Neural crest cell (in vitro differentiated cells): Measurements from ENCODE around the gene DNASE1L3. TPM values are rescaled to one million over a fixed set of nuclear protein-coding genes. Genes with fewer than 3 reads are reported as not detected.

Experiments used
- DNase-seq: peaks from one replicate; pipeline ENCODE4 v3.0.0; 2021; ENCODE audit warnings: low read depth, mixed read lengths, low spot score
- H3K27ac Mint-ChIP-seq: one replicate; pipeline ENCODE4 v1.8.0; 2021; ENCODE audit warnings: mild to moderate bottlenecking, mixed read lengths; ENCODE audit not compliant: unreplicated experiment
- H3K27me3 Mint-ChIP-seq: 2 replicates; pipeline ENCODE4 v1.8.0; 2021; ENCODE audit warnings: low read depth, mild to moderate bottlenecking, mixed read lengths
- H3K36me3 Mint-ChIP-seq: 2 replicates; pipeline ENCODE4 v1.8.0; 2021; ENCODE audit warnings: low read depth, mild to moderate bottlenecking, mixed read lengths
- H3K4me1 Mint-ChIP-seq: 2 replicates; pipeline ENCODE4 v1.8.0; 2021; ENCODE audit warnings: mixed read lengths
- H3K4me3 Mint-ChIP-seq: one replicate; pipeline ENCODE4 v1.8.0; 2021; ENCODE audit warnings: mild to moderate bottlenecking, mixed read lengths
- H3K9me3 Mint-ChIP-seq: 2 replicates; pipeline ENCODE4 v1.8.0; 2021; ENCODE audit warnings: mixed read lengths
- total RNA-seq: library from RNA; stranded (reverse); gene quantifications from 2 replicates; pipeline ENCODE4 v1.2.1, GENCODE V29; 2021
- TF ChIP-seq, protein P1 (sequence below): fragments of 200-600 bp; sonication (generic); conservative IDR thresholded peaks from 2 replicates; pipeline ENCODE4 v1.5.0; 2021; ENCODE audit warnings: antibody characterized with exemption, mild to moderate bottlenecking

DNASE1L3 gene
- total RNA-seq, 1 donor from 2014 or later = not detected

DNA sequence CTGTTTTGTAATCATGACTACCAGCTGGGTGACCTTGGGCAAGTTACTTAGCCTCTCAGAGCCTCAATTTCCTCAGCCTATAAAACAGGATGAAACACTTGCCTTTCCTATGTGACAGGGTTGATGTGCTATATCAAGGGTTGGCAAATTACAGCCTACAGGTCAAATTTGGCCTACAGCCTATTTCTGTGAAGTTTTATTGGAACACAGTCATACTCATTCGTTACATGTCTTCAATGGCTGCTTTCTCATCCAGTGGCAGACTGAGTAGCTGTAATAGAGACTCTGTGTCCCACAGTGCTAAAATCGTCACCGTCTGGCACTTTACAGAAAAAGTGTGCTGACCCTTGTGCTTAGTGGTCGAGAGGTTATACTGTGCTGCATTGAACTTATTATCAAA is 43.4 kb upstream of the DNASE1L3 start:
- Mint-ChIP-seq H3K27me3 (no peaks in the 10 kb centered on the region), H3K4me1 (peaks cover 21% of the 10 kb centered on the region), H3K9me3 (no peaks in the 10 kb centered on the region), H3K4me3 (no peak overlapping the region), H3K36me3 (peaks cover 5% of the 10 kb centered on the region), H3K27ac (peak overlapping the region; percentile 59)
- TF ChIP-seq, protein P1, sequence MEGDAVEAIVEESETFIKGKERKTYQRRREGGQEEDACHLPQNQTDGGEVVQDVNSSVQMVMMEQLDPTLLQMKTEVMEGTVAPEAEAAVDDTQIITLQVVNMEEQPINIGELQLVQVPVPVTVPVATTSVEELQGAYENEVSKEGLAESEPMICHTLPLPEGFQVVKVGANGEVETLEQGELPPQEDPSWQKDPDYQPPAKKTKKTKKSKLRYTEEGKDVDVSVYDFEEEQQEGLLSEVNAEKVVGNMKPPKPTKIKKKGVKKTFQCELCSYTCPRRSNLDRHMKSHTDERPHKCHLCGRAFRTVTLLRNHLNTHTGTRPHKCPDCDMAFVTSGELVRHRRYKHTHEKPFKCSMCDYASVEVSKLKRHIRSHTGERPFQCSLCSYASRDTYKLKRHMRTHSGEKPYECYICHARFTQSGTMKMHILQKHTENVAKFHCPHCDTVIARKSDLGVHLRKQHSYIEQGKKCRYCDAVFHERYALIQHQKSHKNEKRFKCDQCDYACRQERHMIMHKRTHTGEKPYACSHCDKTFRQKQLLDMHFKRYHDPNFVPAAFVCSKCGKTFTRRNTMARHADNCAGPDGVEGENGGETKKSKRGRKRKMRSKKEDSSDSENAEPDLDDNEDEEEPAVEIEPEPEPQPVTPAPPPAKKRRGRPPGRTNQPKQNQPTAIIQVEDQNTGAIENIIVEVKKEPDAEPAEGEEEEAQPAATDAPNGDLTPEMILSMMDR = no peak
- DNase-seq = no peak

DNA sequence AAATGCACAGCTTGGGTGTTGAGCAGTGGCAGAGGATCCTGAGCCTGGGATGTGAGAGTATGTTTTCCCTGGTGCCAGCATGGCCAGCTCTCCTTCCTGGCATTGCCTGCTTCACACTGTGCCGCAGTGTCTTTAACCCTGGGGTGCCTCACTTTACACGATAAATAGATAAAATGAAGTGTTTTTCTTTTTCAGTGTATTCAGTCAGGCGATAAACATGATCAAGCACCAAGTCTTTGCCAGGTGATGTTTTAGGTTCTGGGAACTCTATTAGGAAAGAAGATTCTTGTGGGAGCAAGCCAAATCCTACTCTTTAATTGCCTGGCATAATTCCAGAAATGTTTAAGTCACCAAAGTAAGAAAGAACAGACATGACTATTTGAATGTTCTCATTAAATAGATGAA is 40.9 kb upstream of the DNASE1L3 start:
- H3K27ac Mint-ChIP-seq = no peak overlapping the region
- H3K9me3 Mint-ChIP-seq = no peaks in the 10 kb centered on the region
- H3K4me3 Mint-ChIP-seq = no peak overlapping the region
- H3K27me3 Mint-ChIP-seq = no peaks in the 10 kb centered on the region
- TF ChIP-seq, protein P1 = no peak
- H3K4me1 Mint-ChIP-seq = peaks cover 13% of the 10 kb centered on the region
- no peaks in the 10 kb centered on the region for H3K36me3 Mint-ChIP-seq
- no peak for DNase-seq

DNA sequence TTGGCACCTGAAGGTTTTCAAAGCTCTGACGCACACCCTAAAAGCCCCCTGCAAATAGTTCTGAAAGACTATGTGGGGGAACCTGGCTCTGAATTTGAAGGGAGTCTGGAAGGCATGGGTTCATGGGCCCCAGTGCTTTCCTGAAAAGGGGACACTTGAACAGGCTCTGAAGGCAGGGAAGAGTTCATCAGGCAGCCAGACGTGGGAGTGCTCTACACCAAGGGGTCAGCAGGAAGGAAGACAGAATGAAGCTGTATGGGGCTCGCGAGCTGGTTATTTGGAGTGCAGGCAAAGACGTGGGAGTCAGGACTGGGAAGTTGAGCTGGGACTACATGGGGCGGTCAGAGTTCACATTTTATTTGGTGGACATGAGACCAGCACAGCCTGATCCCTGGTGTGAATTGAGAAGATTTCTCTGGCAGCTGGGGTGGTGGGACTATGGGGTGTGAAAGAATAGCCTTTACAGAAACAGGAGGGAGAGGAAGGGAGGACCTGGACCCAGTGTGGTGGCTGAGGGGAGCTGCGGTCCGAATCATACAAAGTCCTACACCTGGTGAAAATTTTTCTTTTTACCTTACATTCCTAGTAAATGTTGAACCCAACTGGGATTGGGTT is 39.4 kb upstream of the DNASE1L3 start:
- Mint-ChIP-seq H3K4me1 (peaks cover 13% of the 10 kb centered on the region), H3K27ac (no peak overlapping the region), H3K9me3 (no peaks in the 10 kb centered on the region), H3K4me3 (no peak overlapping the region), H3K36me3 (no peaks in the 10 kb centered on the region), H3K27me3 (no peaks in the 10 kb centered on the region)
- TF ChIP-seq, protein P1 = no peak
- DNase-seq = no peak

DNA sequence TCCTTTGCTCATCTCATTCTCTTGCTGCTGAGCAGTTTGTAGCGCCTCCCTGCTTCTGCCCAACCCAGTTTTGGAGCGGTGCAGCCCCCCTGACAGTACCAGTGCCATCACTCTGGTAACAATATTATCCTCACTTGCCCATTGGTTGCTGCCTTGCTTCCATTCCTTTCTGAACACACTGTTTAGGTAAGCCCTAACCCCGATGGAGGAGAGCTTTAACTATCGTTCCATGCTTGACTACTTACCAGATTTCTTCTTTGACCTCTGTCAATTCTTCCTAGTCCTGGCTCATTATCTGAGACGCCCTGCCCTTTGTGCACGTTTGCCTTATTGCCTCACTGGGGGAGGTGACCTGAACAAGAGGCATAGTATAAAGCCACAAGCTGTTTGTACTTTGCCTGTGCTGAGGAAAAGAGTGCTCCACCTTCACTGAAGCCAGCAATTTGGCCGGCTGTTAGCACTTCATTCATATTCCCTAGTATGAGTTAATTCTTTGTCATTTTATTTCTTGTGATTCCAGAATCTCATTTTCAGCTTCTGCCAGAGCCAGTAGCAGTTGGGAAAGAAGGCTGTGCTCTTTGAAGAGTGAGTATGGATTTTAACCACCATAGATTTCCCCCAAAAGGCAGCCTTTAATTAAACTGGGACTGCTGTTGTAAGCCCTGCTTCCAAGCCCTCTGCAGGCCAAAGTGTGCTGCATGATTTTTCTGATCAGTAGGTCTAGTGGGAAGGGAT is 38.8 kb upstream of the DNASE1L3 start:
- TF ChIP-seq, protein P1 = peak; percentile 46
- Mint-ChIP-seq H3K4me1 (peaks cover 13% of the 10 kb centered on the region), H3K9me3 (no peaks in the 10 kb centered on the region)

DNA sequence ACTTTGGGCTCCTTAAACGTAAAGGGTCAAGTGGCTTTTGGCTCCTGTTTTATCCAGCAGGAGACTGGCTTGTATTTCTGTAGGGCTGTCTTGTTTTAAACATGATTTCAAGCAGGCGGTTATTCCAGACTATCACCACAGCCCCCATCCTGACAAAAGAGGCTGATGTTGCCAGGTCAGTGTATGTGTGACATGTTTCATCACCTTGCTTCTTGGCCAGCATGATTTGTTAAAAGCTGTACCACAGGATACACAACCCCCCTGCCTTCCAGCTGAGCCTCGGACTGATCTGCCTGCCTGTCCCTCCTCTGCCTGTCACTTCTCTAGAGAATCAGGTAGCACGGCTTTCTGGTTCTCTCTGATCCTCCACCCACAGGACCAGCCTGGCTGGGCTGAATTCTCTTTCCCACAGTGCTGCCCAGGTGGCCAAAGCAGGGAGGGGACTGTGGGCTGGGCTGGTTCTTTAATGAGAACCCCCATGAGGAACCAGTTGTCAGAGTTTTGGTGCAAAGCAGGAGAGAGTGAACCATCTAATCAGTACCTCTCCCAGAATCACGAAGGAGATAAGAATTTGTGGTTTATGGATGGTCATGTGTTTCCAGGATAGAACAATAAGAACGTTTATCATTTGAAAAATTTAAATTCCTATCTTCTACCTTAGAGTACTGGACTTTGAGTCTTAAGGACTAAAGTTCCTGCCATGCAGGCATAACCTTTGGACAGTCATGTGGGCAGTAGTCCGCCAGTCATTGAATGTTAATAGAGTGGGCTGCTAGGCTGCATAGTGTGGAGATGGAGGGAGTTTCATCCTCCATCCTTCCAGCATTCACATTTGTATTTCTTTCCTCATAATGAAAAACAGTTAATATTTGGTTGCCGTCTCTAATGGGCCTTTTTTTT is 35.6 kb upstream of the DNASE1L3 start:
- Mint-ChIP-seq H3K4me3 (no peak overlapping the region), H3K27me3 (peaks cover 4% of the 10 kb centered on the region), H3K4me1 (peaks cover 13% of the 10 kb centered on the region), H3K9me3 (no peaks in the 10 kb centered on the region), H3K27ac (no peak overlapping the region), H3K36me3 (no peaks in the 10 kb centered on the region)
- DNase-seq = no peak
- TF ChIP-seq, protein P1 = no peak

More for the DNA sequence above, 38.8 kb upstream of the DNASE1L3 start:
- Mint-ChIP-seq H3K36me3 (no peaks in the 10 kb centered on the region), H3K27ac (peak overlapping the region; percentile 0), H3K27me3 (no peaks in the 10 kb centered on the region), H3K4me3 (no peak overlapping the region)
- DNase-seq = no peak
